ENCODE results near the gene ABCB8.

DNA sequence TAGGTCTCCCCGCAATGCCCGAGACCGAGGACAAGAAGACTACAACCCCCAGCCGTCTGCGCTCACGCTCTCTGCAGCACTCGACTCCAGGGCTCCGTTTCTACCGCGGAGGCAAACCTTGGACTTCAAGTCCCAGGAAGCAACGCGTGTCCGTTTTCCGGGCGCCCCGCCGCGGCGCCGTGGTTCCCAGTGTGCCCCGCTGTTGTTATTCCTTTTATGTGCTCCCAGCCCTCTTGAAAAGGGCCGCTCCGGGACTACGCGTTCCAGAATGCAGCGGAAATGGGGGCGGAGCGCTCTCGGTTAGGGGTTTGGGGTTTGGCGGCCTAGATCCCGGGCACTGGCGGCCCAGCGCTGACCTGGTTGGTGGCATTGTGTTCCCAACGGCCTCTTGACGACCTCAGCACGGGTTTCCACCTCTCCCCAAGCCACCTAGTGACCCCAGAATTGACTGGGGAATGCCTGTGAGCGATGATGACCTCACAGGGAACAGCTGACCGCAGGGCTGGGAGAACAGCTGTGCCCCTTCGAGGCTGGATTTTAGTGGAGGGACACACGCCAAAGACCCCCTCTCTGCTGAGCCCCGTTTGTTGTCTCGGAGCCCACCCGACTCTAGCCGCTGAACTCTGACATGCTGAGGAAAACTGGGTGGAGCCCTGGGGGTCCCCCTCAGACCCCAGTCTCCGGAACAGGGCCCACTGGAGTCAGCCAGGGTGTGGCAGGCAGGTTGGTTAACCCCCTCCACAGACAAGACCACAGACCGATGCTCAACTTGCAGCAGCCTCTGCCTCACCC, 29.9 kb downstream of the ABCB8 start:
- TF ChIP-seq ZBTB8A (tag by site-specific recombination; IDR thresholded peaks at IDR 0.05) (peak; percentile 73), WT1 (tag by site-specific recombination; IDR thresholded peaks at IDR 0.05) (peak; percentile 51; the same call in 1 of the 2 replicates), TCF7L2 (IDR thresholded peaks at IDR 0.05; ENCODE audit: borderline replicate concordance, low read depth, low read length) (peak; percentile 100), ZNF645 (tag by site-specific recombination; IDR thresholded peaks at IDR 0.05) (no peak)
- TF ChIP-seq, protein P1, sequence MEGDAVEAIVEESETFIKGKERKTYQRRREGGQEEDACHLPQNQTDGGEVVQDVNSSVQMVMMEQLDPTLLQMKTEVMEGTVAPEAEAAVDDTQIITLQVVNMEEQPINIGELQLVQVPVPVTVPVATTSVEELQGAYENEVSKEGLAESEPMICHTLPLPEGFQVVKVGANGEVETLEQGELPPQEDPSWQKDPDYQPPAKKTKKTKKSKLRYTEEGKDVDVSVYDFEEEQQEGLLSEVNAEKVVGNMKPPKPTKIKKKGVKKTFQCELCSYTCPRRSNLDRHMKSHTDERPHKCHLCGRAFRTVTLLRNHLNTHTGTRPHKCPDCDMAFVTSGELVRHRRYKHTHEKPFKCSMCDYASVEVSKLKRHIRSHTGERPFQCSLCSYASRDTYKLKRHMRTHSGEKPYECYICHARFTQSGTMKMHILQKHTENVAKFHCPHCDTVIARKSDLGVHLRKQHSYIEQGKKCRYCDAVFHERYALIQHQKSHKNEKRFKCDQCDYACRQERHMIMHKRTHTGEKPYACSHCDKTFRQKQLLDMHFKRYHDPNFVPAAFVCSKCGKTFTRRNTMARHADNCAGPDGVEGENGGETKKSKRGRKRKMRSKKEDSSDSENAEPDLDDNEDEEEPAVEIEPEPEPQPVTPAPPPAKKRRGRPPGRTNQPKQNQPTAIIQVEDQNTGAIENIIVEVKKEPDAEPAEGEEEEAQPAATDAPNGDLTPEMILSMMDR (tag by site-specific recombination; IDR thresholded peaks at IDR 0.05): no peak
- TF ChIP-seq, protein P2, sequence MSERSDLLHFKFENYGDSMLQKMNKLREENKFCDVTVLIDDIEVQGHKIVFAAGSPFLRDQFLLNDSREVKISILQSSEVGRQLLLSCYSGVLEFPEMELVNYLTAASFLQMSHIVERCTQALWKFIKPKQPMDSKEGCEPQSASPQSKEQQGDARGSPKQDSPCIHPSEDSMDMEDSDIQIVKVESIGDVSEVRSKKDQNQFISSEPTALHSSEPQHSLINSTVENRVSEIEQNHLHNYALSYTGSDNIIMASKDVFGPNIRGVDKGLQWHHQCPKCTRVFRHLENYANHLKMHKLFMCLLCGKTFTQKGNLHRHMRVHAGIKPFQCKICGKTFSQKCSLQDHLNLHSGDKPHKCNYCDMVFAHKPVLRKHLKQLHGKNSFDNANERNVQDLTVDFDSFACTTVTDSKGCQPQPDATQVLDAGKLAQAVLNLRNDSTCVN (tag by site-specific recombination; optimal IDR thresholded peaks at IDR 0.05): peak; percentile 75

Data from HEK293 (cell line).